Ishikawa (cell line): ENCODE measurements around the gene LCN15.

Experiments
- EP300 ChIP-seq: IDR thresholded peaks from 2 replicates; pipeline ENCODE4 v1.6.1; 2012; ENCODE audit warnings: borderline replicate concordance
- TAF1 ChIP-seq: IDR thresholded peaks from 2 replicates; pipeline ENCODE4 v1.6.1; 2012; ENCODE audit warnings: low read depth, mild to moderate bottlenecking
- YY1 ChIP-seq: IDR thresholded peaks from 2 replicates; pipeline ENCODE4 v1.6.1; 2012; ENCODE audit warnings: low read depth

DNA sequence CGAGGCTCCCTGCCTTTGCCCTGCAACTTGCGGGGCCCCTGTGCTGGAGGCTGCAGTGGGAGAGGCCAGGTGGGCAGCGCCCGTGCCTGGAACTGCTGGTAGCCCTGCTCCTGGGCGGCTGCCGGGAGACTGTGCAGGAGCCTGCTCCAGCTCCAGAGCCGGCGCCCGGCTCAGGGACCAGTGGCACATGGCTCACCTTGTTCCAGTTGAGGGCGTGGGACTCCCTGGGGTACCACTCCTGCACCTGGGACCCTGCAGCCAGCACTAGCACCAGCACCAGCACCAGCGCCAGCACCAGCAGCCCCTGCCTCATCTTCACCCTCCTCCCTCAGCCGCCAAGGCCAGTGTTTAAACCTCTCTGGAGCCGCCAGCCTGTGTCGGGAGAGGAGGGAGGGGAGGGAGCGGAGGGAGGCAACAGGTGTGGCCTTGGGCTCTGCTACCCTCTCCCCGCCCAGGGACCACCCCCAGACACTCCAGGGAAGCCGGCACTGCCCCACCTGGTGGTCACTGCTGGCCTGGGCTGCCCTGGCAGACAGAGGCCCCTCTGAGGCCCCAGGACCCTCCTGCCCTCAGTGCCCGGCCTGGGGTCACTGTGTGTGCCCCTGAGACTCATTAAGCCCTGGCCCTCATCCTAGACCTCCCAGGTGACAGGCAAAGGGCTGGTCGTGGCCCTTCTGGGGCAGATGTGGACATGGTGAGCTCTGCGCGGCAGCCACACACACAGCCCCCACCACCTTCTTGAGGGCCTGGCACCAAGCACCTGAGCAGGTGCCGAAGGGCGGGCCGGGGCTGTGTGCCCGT is 21.5 kb downstream of the LCN15 start, which contains the start of gene LCN10:
- no peak for TF ChIP-seq YY1
- no peak for TF ChIP-seq TAF1
- no peak for TF ChIP-seq EP300
